H1 (cell line): ENCODE data around the gene DIP2C.

Experiments used
- BRCA1 ChIP-seq: IDR thresholded peaks from 2 replicates; pipeline ENCODE4 v1.6.1; 2012; ENCODE audit warnings: low read depth, low read length, improper control_type of control experiment
- EZH2 ChIP-seq: fragments of 200-600 bp; sonication (generic); IDR thresholded peaks from 2 replicates; pipeline ENCODE4 v1.7.1; 2012; ENCODE audit warnings: low read depth, mild to moderate bottlenecking, moderate library complexity, low read length, inconsistent platforms; ENCODE audit not compliant: severe bottlenecking
- POLR2AphosphoS5 ChIP-seq: IDR thresholded peaks from 2 replicates; pipeline ENCODE4 v1.6.1; 2011; ENCODE audit warnings: low read depth, low read length
- RAD21 ChIP-seq, 2 experiments: IDR thresholded peaks in 1 of 2; conservative IDR thresholded peaks in 1 of 2; 2 replicates each; pipeline ENCODE4 v1.6.1; 2011; ENCODE audit warnings: low read depth in 2 of 2, low read length in 2 of 2, improper control_type of control experiment in 1 of 2, inconsistent platforms in 1 of 2, mild to moderate bottlenecking in 1 of 2, moderate library complexity in 1 of 2
- TF ChIP-seq, protein P1 (sequence below), 3 experiments: IDR thresholded peaks; 1 replicate in 2 of 3; 2 replicates in 1 of 3; pipeline versions ENCODE4 v1.5.1 to v1.6.1; 2011; ENCODE audit warnings: low read length in 3 of 3, mild to moderate bottlenecking in 3 of 3, inconsistent platforms in 2 of 3, low read depth in 1 of 3, moderate library complexity in 1 of 3; ENCODE audit not compliant: insufficient read depth in 1 of 3; ENCODE audit errors: control extremely low read depth in 1 of 3

DNA sequence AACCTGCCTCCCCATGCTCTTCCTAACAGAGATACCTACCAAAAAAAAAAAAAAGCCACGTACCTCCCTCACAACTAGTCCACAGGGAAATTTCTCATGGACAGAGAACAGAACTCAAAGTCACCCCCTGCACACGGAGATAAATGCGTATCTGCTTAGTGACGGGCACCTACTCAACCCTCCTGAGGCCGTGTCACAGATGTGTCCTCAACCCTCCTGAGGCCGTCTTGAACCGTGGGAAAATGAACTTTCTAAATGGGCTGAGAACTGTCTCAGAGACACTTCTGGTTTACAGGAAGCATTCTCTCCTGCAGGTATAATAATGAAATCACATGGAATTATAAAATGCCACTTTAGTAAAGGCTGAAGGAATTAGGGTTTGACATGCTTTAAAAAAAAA lies 155.9 kb downstream of the DIP2C start:
- TF ChIP-seq, protein P1, sequence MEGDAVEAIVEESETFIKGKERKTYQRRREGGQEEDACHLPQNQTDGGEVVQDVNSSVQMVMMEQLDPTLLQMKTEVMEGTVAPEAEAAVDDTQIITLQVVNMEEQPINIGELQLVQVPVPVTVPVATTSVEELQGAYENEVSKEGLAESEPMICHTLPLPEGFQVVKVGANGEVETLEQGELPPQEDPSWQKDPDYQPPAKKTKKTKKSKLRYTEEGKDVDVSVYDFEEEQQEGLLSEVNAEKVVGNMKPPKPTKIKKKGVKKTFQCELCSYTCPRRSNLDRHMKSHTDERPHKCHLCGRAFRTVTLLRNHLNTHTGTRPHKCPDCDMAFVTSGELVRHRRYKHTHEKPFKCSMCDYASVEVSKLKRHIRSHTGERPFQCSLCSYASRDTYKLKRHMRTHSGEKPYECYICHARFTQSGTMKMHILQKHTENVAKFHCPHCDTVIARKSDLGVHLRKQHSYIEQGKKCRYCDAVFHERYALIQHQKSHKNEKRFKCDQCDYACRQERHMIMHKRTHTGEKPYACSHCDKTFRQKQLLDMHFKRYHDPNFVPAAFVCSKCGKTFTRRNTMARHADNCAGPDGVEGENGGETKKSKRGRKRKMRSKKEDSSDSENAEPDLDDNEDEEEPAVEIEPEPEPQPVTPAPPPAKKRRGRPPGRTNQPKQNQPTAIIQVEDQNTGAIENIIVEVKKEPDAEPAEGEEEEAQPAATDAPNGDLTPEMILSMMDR (IDR thresholded peaks at IDR 0.05; ENCODE audit: control extremely low read depth in 1 of 3, insufficient read depth in 1 of 3, low read depth in 1 of 3, low read length in 3 of 3), result no peak
- TF ChIP-seq EZH2 (no peak), POLR2AphosphoS5 (no peak), RAD21 (IDR thresholded peaks at IDR 0.05 in 1 of 2, conservative IDR thresholded peaks at IDR 0.05 in 1 of 2; ENCODE audit: low read depth in 2 of 2, low read length in 2 of 2) (no peak), BRCA1 (no peak)
